A549 (cell line): ENCODE measurements around the gene TRIM7. TPM values are rescaled to one million over a fixed set of nuclear protein-coding genes. Genes with fewer than 3 reads are reported as not detected.

Source experiments
- BCL3 ChIP-seq: fragments of >200 bp; sonication (Bioruptor Twin); formaldehyde crosslinking; IDR thresholded peaks from 3 replicates; pipeline ENCODE4 v1.6.1; 2016
- BHLHE40 ChIP-seq: IDR thresholded peaks from 2 replicates; pipeline ENCODE4 v1.6.1; 2012; ENCODE audit warnings: low read depth, low read length, inconsistent platforms
- CEBPB ChIP-seq, 2 experiments: fragments of >200 bp in 1 of 2; sonication (Bioruptor Twin) in 1 of 2; formaldehyde crosslinking in 1 of 2; IDR thresholded peaks; 2 replicates each; pipeline ENCODE4 v1.6.1; 2012 to 2016
- CHD2 ChIP-seq: fragments of 150-350 bp; IDR thresholded peaks from 2 replicates; pipeline ENCODE4 v1.6.1; 2014; ENCODE audit warnings: low read length; ENCODE audit not compliant: partially characterized antibody
- EHF ChIP-seq: fragments of 250-450 bp; sonication (Bioruptor Pico); IDR thresholded peaks from 2 replicates; pipeline ENCODE4 v1.5.0; 2020; ENCODE audit warnings: mild to moderate bottlenecking
- ELK1 ChIP-seq: fragments of 150-350 bp; IDR thresholded peaks from 2 replicates; pipeline ENCODE4 v1.6.1; 2014; ENCODE audit warnings: low read depth, mild to moderate bottlenecking, low read length
- EP300 ChIP-seq, 2 experiments: fragments of >200 bp; sonication (Bioruptor Twin); formaldehyde crosslinking; IDR thresholded peaks; 2 replicates in 1 of 2; 3 replicates in 1 of 2; pipeline ENCODE4 v1.6.1; 2016 to 2017
- ESRRA ChIP-seq: fragments of 150-350 bp; IDR thresholded peaks from 2 replicates; pipeline ENCODE4 v1.6.1; 2014; ENCODE audit warnings: mild to moderate bottlenecking, low read length, borderline replicate concordance
- FOSB ChIP-seq: fragments of 250-450 bp; sonication (Bioruptor Pico); IDR thresholded peaks from 2 replicates; pipeline ENCODE4 v1.5.0; 2020; ENCODE audit warnings: mild to moderate bottlenecking, moderate library complexity
- GATA3 ChIP-seq: IDR thresholded peaks from 2 replicates; pipeline ENCODE4 v1.6.1; 2012; ENCODE audit warnings: borderline replicate concordance
- HDAC2 ChIP-seq: fragments of 200-600 bp; sonication (generic); IDR thresholded peaks from 2 replicates; pipeline ENCODE4 v1.6.1; 2016
- HOXA7 ChIP-seq: fragments of 250-450 bp; sonication (Bioruptor Pico); IDR thresholded peaks from 2 replicates; pipeline ENCODE4 v1.5.0; 2020; ENCODE audit warnings: mild to moderate bottlenecking, moderate library complexity
- HOXB13 ChIP-seq: fragments of 250-450 bp; sonication (Bioruptor Pico); IDR thresholded peaks from 2 replicates; pipeline ENCODE4 v1.5.0; 2020; ENCODE audit warnings: low read depth, mild to moderate bottlenecking, moderate library complexity
- JUN ChIP-seq, 2 experiments: fragments of >200 bp; sonication (Bioruptor Twin); formaldehyde crosslinking; IDR thresholded peaks; 2 replicates in 1 of 2; 3 replicates in 1 of 2; pipeline ENCODE4 v1.6.1; 2016 to 2017
- KDM1A ChIP-seq: fragments of 200-600 bp; sonication (generic); IDR thresholded peaks from 2 replicates; pipeline ENCODE4 v1.6.1; 2016; ENCODE audit warnings: low read depth, mild to moderate bottlenecking
- KDM5A ChIP-seq: fragments of 200-600 bp; sonication (generic); IDR thresholded peaks from 2 replicates; pipeline ENCODE4 v1.6.1; 2016; ENCODE audit warnings: antibody characterized with exemption, mild to moderate bottlenecking
- MAX ChIP-seq: IDR thresholded peaks from 2 replicates; pipeline ENCODE4 v1.6.1; 2012
- MAZ ChIP-seq: fragments of 150-350 bp; IDR thresholded peaks from 2 replicates; pipeline ENCODE4 v1.6.1; 2014; ENCODE audit warnings: antibody characterized with exemption, low read depth, low read length, borderline replicate concordance
- MYC ChIP-seq: IDR thresholded peaks from 2 replicates; pipeline ENCODE4 v1.6.1; 2012; ENCODE audit warnings: mild to moderate bottlenecking, inconsistent platforms, low read length, improper control_type of control experiment, borderline replicate concordance
- NFE2L2 ChIP-seq: fragments of 150-350 bp; conservative IDR thresholded peaks from 2 replicates; pipeline ENCODE4 v1.6.1; 2014; ENCODE audit warnings: low read length
- NPAS2 ChIP-seq: fragments of 250-450 bp; sonication (Bioruptor Pico); IDR thresholded peaks from 2 replicates; pipeline ENCODE4 v1.8.0; 2022; ENCODE audit warnings: mild to moderate bottlenecking, moderate library complexity, borderline replicate concordance
- NR3C1 ChIP-seq: fragments of >200 bp; sonication (Bioruptor Twin); formaldehyde crosslinking; IDR thresholded peaks from 3 replicates; pipeline ENCODE4 v1.6.1; 2017
- PBX3 ChIP-seq: IDR thresholded peaks from 2 replicates; pipeline ENCODE4 v1.6.1; 2012
- PHF8 ChIP-seq: fragments of 200-600 bp; sonication (generic); IDR thresholded peaks from 2 replicates; pipeline ENCODE4 v1.6.1; 2016; ENCODE audit warnings: low read depth, mild to moderate bottlenecking, antibody characterized with exemption, moderate library complexity, borderline replicate concordance
- POLR2A ChIP-seq: IDR thresholded peaks from 2 replicates; pipeline ENCODE4 v1.6.1; 2012; ENCODE audit warnings: mild to moderate bottlenecking, low read length
- POLR2AphosphoS2 ChIP-seq: conservative IDR thresholded peaks from 2 replicates; pipeline ENCODE4 v1.6.1; 2012; ENCODE audit warnings: low read length, improper control_type of control experiment, inconsistent platforms
- RARB ChIP-seq: fragments of 250-450 bp; sonication (Bioruptor Pico); IDR thresholded peaks from 2 replicates; pipeline ENCODE4 v1.8.0; 2021; ENCODE audit warnings: mild to moderate bottlenecking, moderate library complexity
- RFX5 ChIP-seq: fragments of 450-650 bp; IDR thresholded peaks from 2 replicates; pipeline ENCODE4 v1.7.1; 2014; ENCODE audit warnings: antibody characterized with exemption, mild to moderate bottlenecking, moderate library complexity
- TFCP2L1 ChIP-seq: fragments of 250-450 bp; sonication (Bioruptor Pico); IDR thresholded peaks from 2 replicates; pipeline ENCODE4 v1.5.0; 2021; ENCODE audit warnings: mild to moderate bottlenecking
- USF2 ChIP-seq: fragments of 450-650 bp; IDR thresholded peaks from 2 replicates; pipeline ENCODE4 v1.6.1; 2014; ENCODE audit warnings: antibody characterized with exemption
- ZC3H11A ChIP-seq: fragments of 450-650 bp; IDR thresholded peaks from 2 replicates; pipeline ENCODE4 v1.6.1; 2014; ENCODE audit warnings: antibody characterized with exemption, mild to moderate bottlenecking
- ZFP36 ChIP-seq: fragments of 450-650 bp; IDR thresholded peaks from 2 replicates; pipeline ENCODE4 v1.6.1; 2014; ENCODE audit warnings: borderline replicate concordance; ENCODE audit not compliant: partially characterized antibody
- polyA plus RNA-seq, 4 experiments: library from polyadenylated mRNA; depleted of rRNA in 3 of 4; stranded (reverse); fragments of >200 nt; fragmentation: RNase III in 1 of 4; extraction: RNeasy Plus Mini Kit Qiagen cat#74134 plus additional on column Dnase treatment in 1 of 4; gene quantifications; 2 replicates in 3 of 4; 3 replicates in 1 of 4; pipeline ENCODE4 v1.2.3, GENCODE V29; 2011 to 2017

TRIM7 gene
- polyA plus RNA-seq, 2 of the 4 experiments (the other 2 are of a cell fraction): 21.8 to 30.7 TPM

GRCh38 chr5:181223058-181223728, 18.2 kb upstream of the TRIM7 start, which contains the start of gene TRIM41 (continued):
- TF ChIP-seq HOXA7 (CRISPR knock-in tag): peak; percentile 76
- TF ChIP-seq PBX3: 0 out of 2 replicates have a peak, but pooled peaks have one; percentile 44
- TF ChIP-seq GATA3: peak; percentile 53
- no peak for TF ChIP-seq NFE2L2
- no peak for TF ChIP-seq NR3C1
- TF ChIP-seq EHF (CRISPR knock-in tag): no peak
- no peak for TF ChIP-seq ZC3H11A
- no peak for TF ChIP-seq HOXB13 (CRISPR knock-in tag)
- no peak for TF ChIP-seq NPAS2 (CRISPR knock-in tag)
- no peak for TF ChIP-seq BHLHE40
- TF ChIP-seq RARB (CRISPR knock-in tag): 0 out of 2 replicates have a peak, but pooled peaks have one; percentile 14
- peak; percentile 80 for TF ChIP-seq MAX
- no peak for TF ChIP-seq KDM1A
- TF ChIP-seq MAZ: 0 out of 2 replicates have a peak, but pooled peaks have one; percentile 42
- TF ChIP-seq POLR2AphosphoS2: no peak
- TF ChIP-seq ELK1: peak; percentile 40; the same call in 1 of the 2 replicates
- no peak for TF ChIP-seq USF2
- peak; percentile 60 for TF ChIP-seq POLR2A
- peak; percentile 82; the same call in 2 of the 3 replicates for TF ChIP-seq BCL3
- peak; percentile 36; the same call in 1 of the 2 replicates for TF ChIP-seq RFX5
- TF ChIP-seq CEBPB (IDR thresholded peaks at IDR 0.05): peak in 1 of 2 experiments; percentile 12; a peak in 1 of 4 replicates
- no peak for TF ChIP-seq ESRRA
- 0 out of 2 replicates have a peak, but pooled peaks have one; percentile 22 for TF ChIP-seq MYC
- 0 out of 2 replicates have a peak, but pooled peaks have one; percentile 22 for TF ChIP-seq FOSB
- TF ChIP-seq PHF8: peak; percentile 90
- TF ChIP-seq CHD2: peak; percentile 11
- no peak for TF ChIP-seq EP300 (IDR thresholded peaks at IDR 0.05)
- TF ChIP-seq JUN (IDR thresholded peaks at IDR 0.05): peak; percentile 83 to 99
- 0 out of 2 replicates have a peak, but pooled peaks have one; percentile 14 for TF ChIP-seq KDM5A
- TF ChIP-seq TFCP2L1 (CRISPR knock-in tag): peak; percentile 31; the same call in 1 of the 2 replicates
- no peak for TF ChIP-seq HDAC2
- TF ChIP-seq ZFP36: no peak
